OCI-M2 (cell line): ENCODE results near the gene PSMG2.
"Not testable (repeated sequence)": the region's sequence is repeated elsewhere in the genome, so short reads cannot be mapped to it uniquely, and the experiment has no call there.

Experiments used
- DNase-seq: peaks from one replicate; lab custom pipeline; 2025; ENCODE audit not compliant: unreplicated experiment; lab: John Stamatoyannopoulos, UW

Gene PSMG2

DNA sequence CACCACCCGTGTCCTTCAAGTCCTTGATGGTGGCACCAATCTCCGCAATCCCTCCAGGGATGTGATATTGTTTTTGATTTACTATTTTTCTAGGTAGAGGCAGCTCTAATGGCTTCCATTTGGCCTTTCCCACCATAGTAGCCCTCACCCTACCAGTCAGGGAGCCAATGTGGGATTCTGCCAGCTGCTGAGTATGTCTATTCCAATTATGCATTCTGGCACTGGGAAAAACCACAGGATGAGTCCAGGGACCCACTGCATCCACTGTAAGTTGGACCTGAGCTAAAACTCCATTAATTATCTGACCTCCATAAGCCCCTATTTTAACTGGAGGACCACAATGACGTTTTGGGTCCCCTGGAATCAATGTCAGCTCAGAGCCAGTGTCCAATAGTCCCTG lies 55.7 kb downstream of the PSMG2 start:
- not testable (repeated sequence) for DNase-seq

GRCh38 chr18:12765126-12765525 lies 62.3 kb downstream of the PSMG2 start:
- DNase-seq: no peak

DNA sequence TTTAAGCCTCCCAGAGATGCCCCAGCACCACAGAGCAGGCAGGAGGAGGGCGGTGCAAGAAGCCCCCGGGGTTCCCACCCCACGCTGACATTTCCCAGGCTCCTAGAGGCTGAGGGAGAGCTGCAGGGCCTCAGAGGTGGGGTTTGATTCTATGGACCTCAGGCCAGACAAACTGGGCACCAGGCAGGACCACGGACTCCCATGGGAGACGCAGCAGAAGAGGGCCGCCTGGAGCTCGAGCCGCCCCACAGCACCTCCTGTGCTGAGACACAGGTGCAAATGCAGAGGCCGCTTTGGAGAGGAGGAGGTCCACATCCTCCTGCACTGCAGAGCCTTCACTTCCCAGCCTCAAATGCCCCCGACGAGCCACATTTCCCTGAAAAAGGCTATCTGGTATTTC lies 62.7 kb downstream of the PSMG2 start:
- DNase-seq: no peak

GRCh38 chr18:12766986-12767433 lies 64.2 kb downstream of the PSMG2 start:
- no peak for DNase-seq

DNA sequence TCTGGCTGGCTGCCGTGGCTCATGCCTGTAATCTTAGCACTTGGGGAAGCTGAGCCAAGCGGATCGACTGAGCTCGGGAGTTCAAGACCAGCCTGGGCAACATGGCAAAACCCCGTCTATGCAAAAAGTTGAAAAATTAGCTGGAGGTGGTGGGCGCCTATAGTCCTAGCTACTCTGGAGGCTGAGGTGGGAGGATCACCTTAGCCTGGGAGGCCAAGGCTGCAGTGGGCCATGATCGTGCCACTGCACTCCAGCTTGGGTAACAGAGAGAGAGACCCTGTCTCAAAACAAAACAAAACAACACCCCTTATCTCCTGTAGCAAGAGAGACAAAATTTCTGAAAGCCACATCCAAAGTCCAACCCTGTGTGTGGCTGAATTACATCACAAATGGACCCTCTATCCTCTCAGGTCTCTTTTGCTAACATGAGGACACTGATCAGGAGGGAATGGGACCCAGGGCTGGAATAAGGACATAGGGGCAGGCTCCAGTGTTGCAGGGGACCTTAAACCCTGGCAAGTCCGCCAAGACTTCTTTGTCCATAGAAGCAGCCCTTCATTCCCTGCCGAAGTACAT lies 64.8 kb downstream of the PSMG2 start:
- no peak for DNase-seq

GRCh38 chr18:12768625-12769024 lies 65.8 kb downstream of the PSMG2 start:
- DNase-seq: no peak

DNA sequence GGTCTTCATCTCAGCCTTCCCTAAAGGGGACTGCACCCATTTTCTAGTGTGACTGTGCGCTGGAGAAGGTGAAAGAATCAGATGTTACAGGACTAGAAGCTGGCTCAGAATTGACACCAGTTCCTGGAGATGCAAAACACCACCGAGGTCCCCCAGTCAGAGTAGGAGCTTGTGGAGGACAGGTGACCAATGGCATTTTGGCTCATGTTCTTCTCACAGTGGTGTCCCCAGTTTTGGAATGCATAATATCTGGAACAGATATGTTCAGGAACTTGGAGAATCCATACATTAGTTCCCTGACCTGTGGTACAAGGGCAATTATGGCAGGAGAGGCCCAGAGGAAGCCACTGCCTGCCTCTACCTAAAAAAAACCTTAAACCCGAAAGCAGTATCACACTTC lies 66.3 kb downstream of the PSMG2 start:
- no peak for DNase-seq

GRCh38 chr18:12769644-12770440 lies 67.0 kb downstream of the PSMG2 start:
- no peak for DNase-seq

GRCh38 chr18:12770469-12771219 lies 67.8 kb downstream of the PSMG2 start:
- no peak for DNase-seq

GRCh38 chr18:12772111-12772510 lies 69.3 kb downstream of the PSMG2 start:
- DNase-seq: no peak

GRCh38 chr18:12773369-12773768 lies 70.5 kb downstream of the PSMG2 start:
- DNase-seq: no peak

DNA sequence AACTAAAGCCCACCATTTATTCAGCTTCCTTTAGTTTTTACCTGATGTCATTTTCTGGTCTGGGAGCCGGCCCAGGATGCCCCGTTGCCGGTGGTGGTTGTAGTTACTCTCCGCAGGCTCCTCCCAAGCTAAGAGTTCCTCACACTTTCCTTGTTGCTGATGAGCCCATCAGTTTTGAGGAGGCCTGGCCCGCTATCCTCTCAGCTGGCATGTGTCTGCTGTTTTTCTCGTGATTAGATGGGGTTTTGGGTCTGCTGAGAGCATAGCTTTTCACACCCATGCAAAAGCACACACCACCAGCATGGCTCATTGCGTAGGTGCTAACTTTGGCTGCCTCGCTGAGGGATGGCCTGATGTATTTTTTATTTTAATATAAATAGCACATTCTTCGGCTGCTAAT lies 72.1 kb downstream of the PSMG2 start:
- DNase-seq: no peak
